ENCODE results near the gene PIK3C2A.
"Not testable (repeated sequence)": the region's sequence is repeated elsewhere in the genome, so short reads cannot be mapped to it uniquely, and the experiment has no call there.

Gene PIK3C2A, protein sequence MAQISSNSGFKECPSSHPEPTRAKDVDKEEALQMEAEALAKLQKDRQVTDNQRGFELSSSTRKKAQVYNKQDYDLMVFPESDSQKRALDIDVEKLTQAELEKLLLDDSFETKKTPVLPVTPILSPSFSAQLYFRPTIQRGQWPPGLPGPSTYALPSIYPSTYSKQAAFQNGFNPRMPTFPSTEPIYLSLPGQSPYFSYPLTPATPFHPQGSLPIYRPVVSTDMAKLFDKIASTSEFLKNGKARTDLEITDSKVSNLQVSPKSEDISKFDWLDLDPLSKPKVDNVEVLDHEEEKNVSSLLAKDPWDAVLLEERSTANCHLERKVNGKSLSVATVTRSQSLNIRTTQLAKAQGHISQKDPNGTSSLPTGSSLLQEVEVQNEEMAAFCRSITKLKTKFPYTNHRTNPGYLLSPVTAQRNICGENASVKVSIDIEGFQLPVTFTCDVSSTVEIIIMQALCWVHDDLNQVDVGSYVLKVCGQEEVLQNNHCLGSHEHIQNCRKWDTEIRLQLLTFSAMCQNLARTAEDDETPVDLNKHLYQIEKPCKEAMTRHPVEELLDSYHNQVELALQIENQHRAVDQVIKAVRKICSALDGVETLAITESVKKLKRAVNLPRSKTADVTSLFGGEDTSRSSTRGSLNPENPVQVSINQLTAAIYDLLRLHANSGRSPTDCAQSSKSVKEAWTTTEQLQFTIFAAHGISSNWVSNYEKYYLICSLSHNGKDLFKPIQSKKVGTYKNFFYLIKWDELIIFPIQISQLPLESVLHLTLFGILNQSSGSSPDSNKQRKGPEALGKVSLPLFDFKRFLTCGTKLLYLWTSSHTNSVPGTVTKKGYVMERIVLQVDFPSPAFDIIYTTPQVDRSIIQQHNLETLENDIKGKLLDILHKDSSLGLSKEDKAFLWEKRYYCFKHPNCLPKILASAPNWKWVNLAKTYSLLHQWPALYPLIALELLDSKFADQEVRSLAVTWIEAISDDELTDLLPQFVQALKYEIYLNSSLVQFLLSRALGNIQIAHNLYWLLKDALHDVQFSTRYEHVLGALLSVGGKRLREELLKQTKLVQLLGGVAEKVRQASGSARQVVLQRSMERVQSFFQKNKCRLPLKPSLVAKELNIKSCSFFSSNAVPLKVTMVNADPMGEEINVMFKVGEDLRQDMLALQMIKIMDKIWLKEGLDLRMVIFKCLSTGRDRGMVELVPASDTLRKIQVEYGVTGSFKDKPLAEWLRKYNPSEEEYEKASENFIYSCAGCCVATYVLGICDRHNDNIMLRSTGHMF (N-terminal part only)

DNA sequence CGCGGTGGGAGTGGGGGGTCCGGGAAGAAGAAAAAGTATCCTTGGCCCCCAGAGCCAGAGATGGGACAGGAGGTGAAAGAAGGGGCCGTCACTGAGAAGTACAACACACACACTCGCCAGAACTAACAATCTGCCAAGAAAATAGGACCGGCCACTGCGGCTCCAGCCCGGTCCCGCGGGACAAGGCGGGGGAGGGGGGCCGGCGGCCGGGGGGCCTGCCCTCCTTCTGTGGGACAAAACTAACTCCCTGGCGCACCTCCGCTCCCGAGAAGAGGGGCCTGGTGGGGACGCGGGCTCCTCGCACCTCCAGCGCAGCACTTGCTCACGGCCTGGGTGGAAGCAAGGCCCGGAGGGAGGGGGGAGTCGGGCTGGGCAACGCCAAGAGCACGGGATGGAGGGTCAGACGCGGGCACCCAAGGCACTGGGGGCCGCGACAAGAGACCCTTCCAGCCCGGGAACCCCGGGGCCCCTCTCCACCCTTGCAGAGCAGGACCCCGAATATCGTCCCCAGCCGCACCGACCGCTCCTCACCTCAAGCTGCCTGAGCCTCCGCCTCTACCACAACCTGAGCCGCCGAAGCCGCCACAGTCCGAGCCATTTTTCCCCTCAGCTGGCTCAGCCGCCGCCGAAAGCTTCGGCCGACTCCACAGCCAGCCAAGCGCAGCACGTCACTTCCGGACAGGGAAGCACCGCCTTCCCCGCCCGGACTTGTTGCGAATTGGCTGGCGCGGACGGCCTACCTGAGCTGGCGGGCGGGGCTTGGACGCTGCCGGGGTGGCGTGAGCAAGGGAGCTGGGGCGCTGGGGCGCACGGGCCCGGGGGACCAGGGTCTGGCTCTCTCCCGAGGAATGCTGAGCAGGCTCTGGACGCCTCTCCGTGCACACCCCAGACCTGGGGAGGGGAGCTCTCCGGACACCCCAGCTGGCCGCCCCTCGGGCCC, at the start of gene PIK3C2A:
Gene PIK3C2A (minus strand): TSS at position 670 of the 940 bp plus-strand sequence. CDS start 38,245 bp downstream, outside the sequence.
- DNase-seq (ENCODE audit: low read depth), result peak; percentile 94

DNA sequence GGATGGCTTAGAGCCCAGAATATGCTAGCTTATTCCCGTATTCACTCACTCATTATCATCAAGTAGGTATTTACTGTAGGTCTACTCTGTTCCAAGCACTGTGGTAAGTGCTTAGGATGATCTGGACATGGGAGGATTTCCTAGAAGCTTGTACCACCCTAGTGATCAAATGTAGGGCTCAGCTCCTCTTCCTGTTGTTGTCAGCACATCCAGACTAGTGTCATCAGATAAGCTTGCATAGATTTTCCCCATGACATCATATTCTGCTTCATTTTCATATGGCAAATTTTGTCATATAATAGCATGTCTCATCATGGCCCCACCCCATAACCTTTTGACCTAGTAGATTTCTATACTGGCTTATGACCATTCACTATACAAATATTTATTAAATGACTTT, 49.4 kb upstream of the PIK3C2A start:
- no peak for DNase-seq (ENCODE audit: low read depth)

DNA sequence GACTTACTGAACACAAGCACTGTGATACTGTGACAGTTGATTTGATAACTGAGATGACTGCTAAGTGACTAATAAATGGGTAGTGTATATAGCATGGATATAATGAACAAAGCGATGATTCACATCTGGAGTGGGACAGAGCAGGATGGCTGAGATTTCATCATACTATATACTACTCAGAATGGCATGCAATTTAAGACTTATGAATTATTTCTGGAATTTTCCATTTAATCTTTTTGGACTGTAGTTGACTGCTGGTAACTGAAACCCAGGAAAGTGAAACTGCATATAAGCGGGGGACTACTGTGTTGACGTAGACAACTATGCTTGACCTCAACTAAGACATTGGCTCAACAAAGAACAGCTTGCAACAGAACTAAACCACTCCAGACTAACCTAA, 48.7 kb upstream of the PIK3C2A start:
- DNase-seq (ENCODE audit: low read depth), result no peak

DNA sequence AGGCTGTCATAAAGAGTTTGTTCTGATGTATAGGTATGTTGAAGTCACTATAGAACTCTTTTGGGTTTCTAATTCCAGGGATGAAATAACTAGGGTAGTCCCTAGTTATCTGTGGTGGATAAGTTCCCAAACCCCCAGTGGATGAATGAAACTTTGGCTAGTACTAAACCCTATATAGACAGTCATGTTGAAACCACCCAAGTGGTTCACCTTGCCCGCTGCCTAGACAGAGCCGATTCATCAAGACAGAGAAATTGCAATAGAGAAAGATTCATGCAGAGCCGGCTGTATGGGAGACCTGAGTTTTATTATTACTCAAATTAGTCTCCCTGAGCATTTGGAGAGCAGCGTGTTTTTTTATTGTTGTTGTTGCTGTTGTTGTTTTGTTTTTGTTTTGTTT, 44.9 kb upstream of the PIK3C2A start:
- DNase-seq (ENCODE audit: low read depth), result no peak

DNA sequence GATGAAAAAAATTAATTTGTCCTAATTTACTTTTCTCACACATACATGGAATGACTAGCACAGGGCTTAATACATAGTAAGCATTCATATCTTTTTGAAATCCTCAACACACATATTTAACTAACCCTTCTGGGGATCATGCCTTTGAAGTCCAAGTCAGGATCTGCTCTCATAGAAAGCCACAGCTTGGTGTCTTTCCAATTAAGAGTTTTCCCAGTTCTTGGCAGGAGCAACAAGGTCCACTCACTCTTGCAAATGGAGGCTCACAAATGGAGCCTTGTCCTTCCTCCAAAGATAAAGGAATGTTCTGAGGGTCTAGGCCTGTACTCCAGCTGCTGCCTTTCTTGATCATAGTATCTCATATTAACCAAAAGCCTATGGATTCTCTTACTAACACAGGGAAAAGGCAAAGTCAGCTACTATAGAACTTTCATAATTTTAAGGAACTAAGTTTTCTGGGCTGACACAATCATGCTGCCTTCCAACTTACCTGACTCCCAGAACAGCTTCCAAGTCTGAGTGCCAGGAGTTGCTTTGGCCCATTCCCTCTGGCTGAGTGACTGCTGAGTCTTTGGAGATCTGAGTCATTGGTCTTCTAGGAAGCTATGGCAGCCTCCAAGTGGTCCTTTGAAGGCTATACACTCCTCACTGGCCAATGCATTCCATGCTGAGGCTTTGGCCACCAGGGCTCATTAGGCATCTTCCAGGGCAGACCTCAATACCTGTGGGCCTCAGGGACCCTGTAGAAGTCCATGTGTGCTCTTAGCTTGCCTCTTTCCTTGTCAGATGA, 43.0 kb upstream of the PIK3C2A start:
- no peak for DNase-seq (ENCODE audit: low read depth)

DNA sequence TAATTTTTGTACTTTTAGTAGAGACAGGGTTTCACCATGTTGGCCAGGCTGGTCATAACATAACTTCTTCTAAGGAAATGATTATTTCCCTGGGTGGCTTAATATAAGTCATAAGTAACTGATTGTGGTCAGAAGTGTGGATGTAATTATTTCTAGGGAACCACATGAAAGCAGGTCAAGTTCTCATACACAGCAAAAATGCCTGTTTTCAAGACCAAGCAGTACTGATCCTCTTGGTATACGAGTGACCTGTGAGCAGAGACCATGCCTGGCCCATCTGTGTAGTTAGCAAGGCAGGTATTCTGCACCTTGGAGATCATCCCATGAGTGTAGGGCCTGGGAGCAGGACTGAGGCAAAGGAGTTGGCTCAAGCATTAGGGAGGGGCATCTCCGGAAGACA, 36.3 kb upstream of the PIK3C2A start:
- no peak for DNase-seq (ENCODE audit: low read depth)

DNA sequence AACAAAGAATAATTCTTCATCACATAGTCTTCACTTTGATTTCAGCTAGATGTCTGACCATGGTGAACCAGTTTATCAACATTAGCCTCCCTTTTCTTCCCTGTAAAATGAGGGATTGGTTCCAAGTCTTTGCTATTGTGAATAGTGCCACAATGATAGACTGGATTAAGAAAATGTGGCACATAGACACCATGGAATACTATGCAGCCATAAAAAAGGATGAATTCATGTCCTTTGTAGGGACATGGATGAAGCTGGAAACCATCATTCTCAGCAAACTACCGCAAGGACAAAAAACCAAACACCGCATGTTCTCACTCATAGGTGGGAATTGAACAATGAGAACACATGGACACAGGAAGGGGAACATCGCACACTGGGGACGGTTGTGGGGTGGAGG, 35.2 kb upstream of the PIK3C2A start:
- DNase-seq (ENCODE audit: low read depth), result not testable (repeated sequence)

DNA sequence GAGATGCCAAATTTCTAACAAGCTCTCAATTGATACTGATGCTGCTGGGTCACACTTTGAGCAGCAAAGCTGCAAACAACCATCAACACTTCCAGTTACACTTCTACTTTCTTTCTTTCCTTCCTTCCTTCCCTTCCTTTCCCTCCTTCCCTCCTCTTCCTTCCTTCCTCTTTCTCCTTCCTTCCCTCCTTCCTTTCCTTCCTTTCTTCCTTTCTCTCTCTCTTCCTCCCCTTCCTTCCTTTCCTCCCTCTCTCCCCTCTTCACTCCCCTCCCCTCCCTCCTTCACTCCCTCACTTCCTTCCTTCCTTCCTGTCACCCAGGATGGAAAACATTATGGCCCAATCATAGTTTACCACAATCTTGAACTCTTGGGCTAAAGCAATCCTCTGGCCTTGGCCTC, 33.0 kb upstream of the PIK3C2A start:
- DNase-seq (ENCODE audit: low read depth), result no peak

DNA sequence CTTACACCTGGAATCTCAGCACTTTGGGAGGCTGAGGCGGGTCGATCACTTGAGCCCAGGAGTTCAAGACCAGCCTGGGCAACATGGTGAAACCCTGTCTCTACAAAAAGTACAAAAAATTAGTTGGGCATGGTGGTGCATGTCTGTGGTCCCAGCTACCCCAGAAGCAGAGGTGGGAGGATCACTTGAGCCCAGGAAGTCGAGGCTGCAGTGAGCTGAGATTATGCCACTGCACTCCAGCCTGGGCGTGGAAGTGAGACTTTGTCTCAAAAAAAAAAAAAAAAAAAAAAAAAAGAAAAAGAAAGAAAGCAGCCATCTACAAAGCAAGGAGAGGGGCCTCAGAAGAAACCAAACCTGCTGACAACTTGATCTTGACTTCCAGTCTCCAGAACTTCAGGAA, 32.1 kb upstream of the PIK3C2A start:
- not testable (repeated sequence) for DNase-seq (ENCODE audit: low read depth)

DNA sequence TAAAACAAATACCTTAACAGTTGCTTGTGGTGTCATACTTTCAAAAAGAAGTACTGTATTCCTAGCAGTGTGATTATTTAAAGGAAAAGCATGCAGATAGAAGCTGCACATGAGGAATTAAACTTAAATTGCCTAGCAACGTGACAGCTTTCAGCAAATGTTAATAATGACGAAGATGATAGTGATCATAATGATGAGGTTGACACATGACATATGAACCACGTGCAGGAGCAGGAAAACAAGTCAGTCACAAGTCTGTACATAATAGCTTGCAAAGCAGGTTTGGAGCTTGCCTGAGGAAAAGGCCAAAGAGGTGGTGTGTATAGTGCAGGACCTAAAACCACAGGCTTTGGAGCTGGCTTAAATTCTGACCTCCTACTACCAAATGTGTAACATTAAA, 30.6 kb upstream of the PIK3C2A start:
- DNase-seq (ENCODE audit: low read depth), result no peak

DNA sequence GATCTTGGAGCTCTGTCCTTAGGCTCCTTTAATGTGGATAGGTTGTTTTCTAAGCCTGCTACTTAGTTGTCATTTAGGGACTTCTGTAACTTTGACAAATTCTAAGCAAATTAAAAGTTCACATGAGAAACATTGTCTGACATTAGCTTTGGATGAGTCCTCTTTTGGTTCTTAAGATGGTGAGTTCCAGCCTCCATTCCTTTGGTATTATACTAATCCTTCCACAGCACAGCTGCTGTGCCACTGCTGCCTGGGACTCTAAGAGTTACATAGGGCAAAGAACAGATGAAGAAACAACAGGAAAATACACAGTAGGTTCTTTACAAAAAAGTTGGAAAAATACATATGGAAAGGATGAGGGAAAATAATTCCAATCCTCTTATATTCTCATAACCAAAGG, 25.3 kb upstream of the PIK3C2A start:
- no peak for DNase-seq (ENCODE audit: low read depth)

DNA sequence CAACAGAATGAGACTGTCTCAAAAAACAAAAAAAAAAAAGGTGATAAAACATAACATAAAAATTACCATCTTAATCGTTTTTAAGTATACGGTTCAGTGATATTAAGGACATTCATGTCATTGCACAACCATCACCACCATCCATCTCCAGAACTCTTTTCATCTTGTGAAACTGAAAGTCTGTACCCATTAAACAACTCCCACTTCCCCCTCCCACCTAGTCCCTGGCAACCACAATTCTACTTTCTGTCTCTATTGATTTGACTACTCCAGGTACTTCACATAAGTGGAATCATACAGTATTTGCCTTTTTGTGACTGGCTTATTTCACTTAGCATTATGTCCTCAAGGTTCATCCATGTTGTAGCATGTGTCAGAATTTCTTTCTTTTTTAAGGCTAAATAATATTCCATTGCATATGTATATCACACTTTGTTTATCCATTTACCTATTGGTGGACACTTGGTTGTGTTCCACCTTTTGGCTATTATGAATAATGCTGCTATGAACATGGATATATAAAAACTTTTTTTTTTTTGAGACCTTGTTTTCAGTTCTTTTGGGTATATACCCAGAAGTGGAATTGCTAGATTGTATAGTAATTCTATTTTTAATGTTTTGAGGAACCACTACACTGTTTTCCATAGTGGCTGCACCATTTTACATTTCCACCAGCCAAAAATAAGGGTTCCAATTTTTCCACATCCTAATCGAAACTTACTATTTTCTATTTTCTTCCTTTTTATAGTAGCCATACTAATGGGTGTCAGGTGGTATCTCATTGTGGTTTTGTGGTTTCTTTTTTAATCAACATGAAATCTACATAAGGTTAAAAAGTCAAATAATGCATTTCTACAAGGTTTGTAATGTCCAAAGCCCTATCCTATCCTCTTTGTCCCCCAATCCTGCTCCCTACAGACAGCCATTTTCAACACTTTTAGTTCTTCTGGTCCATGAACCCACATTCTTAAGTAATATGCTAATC, 23.4 kb upstream of the PIK3C2A start:
- peak; percentile 26 for DNase-seq (ENCODE audit: low read depth)

DNA sequence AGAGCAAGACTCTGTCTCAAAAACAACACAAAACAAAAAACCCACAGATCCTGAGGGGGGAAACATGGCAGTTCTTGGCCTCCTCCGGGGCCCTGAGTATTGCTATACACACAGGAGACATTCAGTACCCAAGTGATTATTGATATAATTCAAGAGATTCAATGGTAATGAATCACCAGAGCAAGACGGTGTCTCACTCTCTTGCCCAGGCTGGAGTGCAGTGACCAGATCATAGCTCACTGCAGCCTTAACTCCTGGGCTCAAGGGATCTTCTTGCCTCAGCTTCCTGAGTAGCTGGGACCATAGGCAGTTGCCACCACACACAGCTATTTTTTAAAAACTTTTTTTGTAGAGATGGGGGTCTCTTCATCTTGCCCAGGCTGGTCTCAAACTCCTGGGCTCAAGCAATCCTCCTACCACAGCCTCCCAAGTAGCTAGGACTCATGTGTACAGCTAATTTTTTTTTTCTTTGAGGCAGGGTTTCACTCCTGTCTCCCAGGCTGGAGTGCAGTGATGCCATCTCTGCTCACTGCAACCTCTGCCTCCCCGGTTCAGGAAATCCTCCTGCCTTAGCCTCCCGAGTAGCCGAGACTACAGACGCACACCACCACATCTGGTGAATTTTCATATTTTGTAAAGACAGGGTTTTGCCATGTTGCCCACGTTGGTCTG, 21.8 kb upstream of the PIK3C2A start:
- DNase-seq (ENCODE audit: low read depth), result no peak

DNA sequence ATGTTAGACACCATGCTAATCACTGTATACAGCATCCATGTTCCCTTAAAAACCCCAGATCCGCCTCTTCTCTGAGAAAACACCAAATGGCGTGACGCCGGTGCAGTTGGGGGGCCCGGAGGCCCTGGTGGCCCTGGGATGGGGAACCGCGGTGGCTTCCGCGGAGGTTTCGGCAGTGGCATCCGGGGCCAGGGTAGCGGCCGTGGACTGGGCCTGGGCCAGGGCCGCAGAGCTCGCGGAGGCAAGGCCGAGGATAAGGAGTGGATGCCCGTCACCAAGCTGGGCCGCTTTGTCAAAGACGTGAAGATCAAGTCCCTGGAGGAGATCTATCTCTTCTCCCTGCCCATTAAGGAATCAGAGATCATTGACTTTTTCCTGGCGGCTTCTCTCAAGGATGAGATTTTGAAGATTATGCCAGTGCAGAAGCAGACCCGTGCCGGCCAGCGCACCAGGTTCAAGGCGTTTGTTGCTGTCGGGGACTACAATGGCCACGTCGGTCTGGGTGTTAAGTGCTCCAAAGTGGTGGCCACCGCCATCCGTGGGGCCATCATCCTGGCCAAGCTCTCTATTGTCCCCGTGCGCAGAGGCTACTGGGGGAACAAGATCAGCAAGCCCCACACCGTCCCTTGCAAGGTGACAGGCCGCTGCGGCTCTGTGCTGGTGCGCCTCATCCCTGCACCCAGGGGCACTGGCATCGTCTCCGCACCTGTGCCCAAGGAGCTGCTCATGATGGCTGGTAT, 20.6 kb upstream of the PIK3C2A start:
- DNase-seq (ENCODE audit: low read depth), result not testable (repeated sequence)

DNA sequence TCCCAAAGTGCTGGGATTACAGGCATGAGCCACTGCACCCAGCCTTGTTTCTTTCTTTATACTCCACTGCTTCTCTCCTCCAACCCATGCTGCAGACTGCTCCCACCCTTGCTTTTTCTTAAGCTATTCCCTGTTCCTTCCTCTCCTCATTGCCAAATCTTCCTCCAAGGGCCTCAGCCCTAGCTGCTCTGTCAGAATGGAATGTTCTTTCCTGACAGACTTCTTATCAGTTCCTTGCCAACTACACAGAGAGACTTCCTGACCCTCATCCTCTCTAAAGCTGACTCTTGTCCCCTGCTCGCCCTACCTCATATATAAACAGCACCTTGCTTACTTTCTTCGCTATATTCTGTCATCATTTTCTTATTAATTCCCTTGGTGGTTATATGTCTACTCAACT, 16.9 kb upstream of the PIK3C2A start:
- DNase-seq (ENCODE audit: low read depth), result no peak

DNA sequence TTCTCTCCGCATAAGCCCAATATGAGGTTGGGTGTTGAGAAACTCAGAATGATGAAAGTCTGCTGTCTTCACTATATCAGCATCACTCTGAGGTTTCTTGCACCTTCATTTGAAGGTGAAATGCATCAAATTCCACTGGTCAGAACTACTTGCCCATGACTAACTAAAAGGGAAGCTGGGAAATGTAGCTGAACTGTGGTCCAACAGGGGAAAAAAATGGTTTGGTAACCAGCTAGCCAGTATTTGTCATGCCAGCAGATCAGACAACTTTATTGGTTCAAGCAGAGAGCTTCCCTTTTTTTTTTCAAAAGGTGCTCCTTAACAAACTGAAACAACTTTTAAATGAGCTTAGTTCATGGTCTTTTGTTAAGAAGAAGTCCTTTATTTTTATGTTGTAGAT, 14.2 kb upstream of the PIK3C2A start:
- no peak for DNase-seq (ENCODE audit: low read depth)

DNA sequence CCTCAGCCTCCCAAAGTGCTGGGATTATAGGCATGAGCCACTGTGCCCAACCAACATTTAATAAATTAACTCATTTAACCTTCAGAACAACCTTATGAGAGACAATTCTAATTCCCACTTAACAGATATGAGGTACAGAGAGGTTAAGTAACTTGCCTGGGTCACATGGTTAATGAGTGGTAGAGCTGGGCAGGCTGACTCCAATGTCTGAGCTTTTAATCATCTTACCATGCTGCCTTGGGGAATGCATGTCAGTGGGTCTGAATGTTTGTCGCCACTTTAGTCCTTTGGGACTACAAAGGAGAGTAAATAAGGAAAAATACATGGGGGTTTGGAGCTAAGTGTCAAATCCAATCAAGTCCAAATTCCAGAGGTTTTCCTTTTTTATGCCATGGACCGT, 11.2 kb upstream of the PIK3C2A start:
- no peak for DNase-seq (ENCODE audit: low read depth)

DNA sequence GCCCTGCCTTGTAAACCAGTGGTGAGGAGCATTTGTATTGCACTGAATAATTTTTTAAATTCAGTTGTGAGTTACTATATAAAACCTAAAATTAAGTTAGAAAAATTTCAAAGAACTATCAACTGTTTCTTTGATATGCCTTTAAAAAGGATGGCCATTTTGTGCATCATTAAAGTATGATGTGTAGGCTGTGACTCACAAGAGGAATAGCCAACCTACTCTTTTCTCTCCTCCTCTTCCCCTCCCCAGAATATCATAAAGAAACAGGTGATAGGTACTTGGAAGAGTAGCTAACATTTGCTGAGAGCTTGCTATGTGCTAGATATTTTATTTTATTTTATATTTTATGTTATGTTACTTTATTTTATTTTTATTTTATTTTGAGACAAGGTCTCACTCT, 10.6 kb upstream of the PIK3C2A start:
- no peak for DNase-seq (ENCODE audit: low read depth)

Measured in stimulated activated CD8-positive, alpha-beta memory T cell treated with anti-CD3 and anti-CD28 coated beads, Interleukin-4, amount 100 ng/mL, for 24 hours (primary cell).